ENCODE measurements around the gene TENT4B.
"Not testable (repeated sequence)": the region's sequence is repeated elsewhere in the genome, so short reads cannot be mapped to it uniquely, and the experiment has no call there.

Gene TENT4B

DNA sequence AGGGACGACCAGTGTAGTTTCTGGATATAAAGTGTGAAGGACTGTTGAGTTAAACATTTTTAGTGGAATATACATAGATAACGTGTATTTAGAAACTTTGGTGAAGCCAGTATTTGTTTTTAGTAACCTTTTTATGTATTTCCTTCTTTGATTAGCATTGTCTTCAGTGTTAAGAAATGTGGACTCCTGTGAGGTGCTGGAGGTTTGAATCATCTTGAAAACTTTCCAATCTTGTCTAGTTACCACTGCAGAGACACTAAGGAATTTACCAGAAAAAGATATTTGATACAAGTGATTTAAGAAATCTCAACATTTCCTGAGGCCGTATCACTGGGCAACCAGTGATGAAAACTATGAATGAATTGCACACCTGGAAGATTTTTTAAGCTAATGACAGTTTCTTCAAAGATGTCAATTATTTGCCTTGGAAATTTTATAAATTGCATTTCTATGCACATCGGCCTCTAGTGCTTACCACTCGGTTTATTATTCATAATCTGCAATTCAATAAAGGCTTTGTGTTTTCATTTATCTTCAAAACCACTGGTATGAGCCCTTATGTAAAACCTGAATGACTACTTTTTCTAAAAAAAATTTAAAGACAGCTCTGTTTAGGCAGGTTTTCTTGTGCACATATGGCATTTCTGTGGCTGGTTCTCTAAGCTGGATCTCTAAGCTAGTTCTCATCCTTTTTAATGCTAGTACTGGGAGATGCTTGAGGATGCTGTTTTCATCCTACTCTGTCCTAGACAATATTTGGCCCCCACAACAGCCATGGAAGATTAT, 81.9 kb downstream of the TENT4B start:
- no peak for DNase-seq (ENCODE audit: low read depth)

- no peak for DNase-seq (ENCODE audit: low read depth)
These were observed 82.5 kb downstream of the TENT4B start for GRCh38 chr16:50235581-50235980.

DNA sequence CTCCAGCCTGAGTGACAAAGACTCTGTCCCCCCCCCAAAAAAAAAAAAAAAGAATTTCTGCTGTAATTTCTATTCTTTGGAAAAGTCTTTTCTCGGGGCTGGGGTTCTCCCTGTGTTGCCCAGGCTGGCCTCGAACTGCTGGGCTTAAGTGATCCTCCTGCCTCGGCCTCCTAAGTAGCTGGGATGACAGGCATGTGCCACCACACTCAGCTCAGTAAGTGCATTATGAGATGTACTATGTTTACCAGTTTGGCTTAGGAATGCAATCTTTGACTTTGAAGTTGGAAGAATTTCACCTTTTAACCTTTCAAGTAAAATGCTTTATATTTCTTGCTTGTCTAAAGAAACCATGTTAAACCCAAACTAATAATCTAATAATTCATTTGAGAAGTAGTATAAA, 85.2 kb downstream of the TENT4B start:
- no peak for DNase-seq (ENCODE audit: low read depth)

- no peak for DNase-seq (ENCODE audit: low read depth)
These were observed 85.8 kb downstream of the TENT4B start for GRCh38 chr16:50238868-50239301.

- DNase-seq (ENCODE audit: low read depth) = not testable (repeated sequence)
These were observed 89.9 kb downstream of the TENT4B start for GRCh38 chr16:50243024-50243423.

GRCh38 chr16:50244140-50244503, 91.0 kb downstream of the TENT4B start:
- DNase-seq (ENCODE audit: low read depth) = no peak

GRCh38 chr16:50244504-50245416, 91.7 kb downstream of the TENT4B start:
- DNase-seq (ENCODE audit: low read depth) = no peak

DNA sequence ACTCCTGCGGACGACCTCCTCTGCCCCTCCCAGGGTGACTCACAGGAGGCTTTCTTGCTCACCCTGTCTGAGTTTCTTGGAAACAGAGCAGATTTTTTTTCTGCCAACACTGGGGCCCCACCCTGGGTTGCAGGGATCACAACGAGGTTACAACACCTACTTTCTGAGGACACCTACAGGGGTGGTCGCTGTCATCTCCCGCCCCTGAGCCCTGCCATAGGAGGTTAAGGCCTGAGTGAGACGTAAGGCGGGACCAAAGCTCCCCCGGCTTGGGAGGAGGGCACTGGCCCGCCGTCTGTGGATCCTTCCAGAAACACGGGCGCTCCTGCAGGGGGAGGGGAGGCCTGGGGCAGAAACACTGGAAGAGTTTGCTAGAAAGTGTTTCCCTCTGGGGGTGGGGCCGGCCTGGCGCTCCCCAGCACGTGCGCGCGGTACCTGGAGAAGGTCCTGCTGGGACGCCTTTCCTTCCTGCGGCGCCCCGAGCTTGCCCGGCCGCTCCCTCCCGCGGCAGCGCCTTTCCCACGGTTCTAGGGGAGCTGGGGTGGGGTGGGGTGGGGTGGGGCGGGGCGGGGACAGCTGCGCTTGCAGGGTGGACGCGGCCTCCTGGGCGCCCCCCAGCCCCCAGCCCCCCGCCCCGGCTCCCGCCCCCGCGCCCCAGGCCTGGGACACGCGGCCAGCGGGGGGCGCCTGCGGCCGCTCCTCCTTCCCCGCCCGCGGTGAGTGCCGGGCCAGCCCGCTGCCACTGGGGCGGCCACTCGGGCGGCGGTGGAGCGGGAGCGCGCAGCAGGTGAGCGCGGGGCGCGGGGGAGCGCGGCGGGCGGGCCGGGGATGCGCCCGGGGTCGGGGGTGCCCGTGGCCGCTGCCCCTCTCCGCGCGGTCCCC, 92.6 kb downstream of the TENT4B start:
- no peak for DNase-seq (ENCODE audit: low read depth)

DNA sequence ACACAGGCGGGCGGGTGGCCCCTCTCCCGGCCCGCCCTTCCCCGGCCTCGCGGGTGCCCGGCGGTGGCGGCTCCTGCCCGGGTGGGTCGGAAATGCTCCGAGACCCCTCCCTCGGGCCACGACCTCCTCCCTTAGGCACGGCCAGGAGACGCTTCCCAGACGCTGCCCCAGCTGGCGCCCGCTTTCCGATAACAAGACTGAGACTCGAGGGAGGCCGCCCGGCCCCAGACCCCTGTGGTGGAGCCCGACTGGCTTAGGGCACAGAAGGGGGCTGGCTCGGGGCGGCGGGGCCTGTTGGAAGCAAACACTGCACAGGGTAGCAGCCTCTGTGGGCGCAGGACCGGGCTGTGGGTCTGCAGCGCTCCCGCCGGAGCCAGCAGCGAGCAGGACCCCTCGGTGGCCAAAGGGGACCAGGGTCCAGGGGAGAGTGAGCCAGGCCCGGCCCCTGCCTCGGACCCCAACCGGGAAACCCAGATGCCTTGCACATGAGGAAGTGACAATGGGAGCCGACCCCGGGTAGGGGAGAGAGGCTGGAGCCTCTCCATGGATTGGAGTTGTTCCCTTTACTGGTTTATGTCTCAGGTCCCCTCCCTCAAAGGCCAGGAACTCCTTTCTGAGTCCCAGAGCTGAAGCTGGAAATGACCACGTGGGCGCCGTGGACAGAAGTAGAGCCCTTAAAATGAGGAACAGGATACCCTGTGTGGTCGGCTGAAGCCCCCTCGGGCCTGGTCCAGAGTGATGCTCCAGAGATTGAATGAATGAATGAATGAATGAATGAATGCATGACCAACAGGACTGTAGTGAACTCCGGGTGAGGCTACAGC, 93.4 kb downstream of the TENT4B start:
- DNase-seq (ENCODE audit: low read depth) = no peak

GRCh38 chr16:50247123-50247905, 94.2 kb downstream of the TENT4B start:
- DNase-seq (ENCODE audit: low read depth) = no peak

DNA sequence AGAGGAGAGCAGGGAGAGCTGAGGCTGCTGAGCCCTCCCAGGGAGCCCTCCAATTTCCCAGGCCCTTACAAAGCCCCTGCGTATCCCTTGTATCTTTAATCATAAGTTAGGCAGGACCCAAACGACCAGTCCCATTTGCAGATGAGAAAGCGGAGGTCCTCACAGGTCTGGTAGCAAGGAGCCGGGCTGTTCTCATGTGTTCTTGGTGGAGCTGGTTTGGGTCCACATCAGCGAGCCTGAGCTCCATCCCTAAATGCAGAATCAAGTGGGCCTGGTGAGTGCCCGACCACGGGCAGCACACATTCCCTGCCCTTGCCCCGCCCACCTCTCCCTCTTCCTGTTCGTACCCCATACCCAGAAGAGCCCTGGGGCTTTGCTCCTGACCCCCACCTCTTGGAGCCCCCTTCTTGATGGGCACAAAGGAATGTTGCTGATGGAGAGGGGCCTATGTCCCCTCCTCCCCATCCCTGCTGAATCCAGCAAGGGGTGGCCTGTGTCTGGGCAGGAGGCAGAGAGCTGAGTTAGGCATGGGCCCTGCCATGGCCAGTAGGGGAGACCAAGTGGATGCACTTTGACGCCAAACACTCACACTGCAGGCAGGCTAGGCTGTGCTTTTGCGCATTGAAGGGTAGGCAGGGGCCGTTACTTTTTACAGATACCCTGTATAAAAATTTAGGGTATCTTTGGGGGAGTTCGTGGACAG, 95.0 kb downstream of the TENT4B start:
- no peak for DNase-seq (ENCODE audit: low read depth)

DNA sequence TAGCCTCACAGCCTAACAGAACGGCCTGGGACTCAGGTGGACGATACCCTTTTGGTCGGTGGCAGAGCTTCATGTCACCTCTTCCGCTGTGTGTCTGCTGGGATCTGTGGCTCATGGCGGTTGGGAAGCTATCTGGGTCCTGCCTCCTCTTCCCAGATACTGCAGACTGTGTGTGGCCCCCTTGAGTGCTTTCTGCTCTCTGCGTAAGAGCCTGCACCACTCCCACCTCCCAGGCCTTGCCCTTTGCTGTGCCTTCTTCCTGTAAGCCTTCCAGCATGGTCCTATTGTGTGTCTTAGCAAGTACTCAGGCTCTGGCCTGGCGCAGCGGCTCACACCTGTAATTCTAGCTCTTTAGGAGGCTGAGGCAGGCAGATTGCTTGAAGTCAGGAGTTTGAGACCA, 95.7 kb downstream of the TENT4B start:
- no peak for DNase-seq (ENCODE audit: low read depth)

DNA sequence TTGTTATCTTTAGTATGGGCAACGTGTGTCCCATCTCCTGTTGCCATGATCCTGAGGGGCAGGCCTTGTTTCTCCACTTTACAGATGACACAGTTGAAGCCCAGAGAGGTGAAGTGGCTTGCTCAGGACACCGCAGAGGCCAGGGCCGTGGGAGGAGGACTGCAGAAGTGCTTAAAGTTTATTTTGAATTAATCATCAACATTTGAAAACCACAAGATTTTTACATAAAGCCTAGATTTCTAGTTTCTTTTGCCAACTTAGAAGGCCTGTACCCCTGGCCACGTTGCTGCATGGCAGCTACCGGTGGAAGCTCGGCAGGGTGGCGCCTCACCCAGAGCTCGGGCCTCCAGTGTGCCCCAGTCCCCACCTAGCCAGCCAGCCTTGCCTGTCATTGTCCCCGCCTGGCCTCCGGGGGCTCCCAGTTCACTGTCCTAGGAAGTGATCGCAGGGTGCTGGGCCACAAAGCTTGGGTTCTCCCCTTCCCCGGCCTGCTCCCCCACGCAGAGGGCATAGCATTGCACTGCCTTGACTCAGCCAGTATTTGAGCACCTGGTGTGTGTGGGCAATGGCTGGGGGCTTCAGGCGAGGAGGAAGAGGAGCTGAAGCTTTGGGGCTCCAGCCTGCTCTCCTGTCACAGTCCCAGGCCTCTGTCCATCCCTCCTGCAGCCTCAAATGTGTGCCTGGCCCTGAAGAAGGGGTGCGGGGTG, 98.4 kb downstream of the TENT4B start:
- DNase-seq (ENCODE audit: low read depth) = no peak

DNA sequence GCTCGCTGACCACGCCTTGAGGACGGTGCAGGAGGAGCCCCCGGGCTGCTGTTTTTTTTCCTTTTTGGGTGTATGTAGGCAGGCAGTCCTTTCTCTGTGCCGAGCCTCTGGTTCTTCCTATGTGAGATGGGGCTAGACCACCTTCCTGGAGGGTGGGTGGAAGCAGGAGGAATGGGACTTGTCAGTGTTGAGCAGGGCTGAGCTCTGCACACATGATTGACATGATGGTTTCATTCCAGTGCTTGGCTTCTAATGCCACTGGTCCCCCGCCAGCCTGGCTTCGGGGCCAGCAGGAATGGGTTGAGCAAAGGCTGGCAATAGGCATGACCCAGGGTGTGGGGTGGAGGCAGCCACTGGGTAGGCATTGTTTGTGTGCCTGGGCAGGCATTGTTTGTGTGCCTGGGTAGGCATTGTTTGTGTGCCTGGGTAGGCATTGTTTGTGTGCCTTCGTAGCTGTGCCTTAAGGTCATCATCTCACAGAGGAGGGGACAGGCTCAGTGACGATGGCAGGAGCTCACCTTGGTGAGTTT, 99.0 kb downstream of the TENT4B start:
- DNase-seq (ENCODE audit: low read depth) = no peak

DNA sequence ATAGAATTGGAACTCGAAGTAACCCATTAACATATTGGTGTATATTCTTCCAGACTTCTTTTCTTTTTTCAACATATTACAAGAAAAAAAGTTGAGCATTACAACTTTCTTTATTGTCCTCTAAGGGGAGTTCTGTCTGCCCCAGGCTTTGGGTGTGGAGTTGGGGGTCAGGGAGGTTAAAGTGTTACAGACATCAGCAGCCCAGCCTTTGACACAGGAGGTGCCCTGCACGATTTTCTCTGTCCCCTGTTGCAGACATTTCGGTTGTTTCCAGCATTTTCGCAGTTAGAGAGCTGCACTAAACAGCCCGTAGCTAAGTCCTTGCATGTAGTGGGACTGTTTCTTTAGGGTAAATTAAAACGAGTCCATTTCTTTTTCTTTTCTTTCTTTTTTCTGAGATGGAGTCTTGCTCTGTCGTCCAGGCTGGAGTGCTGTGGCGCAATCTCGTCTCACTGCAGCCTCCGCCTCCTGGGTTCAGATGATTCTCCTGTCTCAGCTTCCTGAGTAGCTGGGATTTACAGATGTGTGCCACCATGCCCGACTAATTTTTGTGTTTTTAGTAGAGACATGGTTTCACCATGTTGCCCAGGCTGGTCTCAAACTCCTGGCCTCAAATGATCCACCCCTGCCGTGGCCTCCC, 99.9 kb downstream of the TENT4B start:
- DNase-seq (ENCODE audit: low read depth) = no peak

GRCh38 chr16:50253514-50253910, 100.4 kb downstream of the TENT4B start:
- DNase-seq (ENCODE audit: low read depth) = no peak

DNA sequence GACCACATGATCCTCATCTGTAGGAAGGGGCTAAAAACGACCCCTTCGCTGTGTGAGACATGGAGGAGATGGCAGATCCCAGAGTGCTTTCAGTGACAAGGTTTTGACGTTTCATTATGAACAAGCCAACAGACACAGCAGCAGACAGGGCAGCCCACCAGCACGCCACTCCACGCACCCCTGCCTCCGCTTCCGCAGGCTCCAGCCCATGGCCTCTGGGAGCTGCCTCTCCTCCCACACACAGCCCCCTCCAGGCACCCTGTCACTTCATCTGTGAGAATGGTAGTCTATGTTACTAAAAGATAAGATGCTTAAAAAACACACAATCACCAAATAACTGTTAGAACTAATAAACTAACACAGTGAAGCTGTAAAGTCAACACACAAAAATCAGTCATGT, 101.0 kb downstream of the TENT4B start:
- no peak for DNase-seq (ENCODE audit: low read depth)

- no peak for DNase-seq (ENCODE audit: low read depth)
These were observed 102.4 kb downstream of the TENT4B start for GRCh38 chr16:50255538-50255937.

Data from activated T-cell treated with anti-CD3 and anti-CD28 coated beads for 1 hour (primary cell).